Activated naive CD8-positive, alpha-beta T cell (primary cell): ENCODE results near the gene NRBF2.
A peak's percentile ranks its signal among the peaks of the same experiment; 100 is the strongest.

Experiments
- H3K27ac Mint-ChIP-seq: one replicate; pipeline ENCODE4 v1.8.0; 2021; ENCODE audit warnings: mixed read lengths
- H3K27me3 Mint-ChIP-seq: one replicate; pipeline ENCODE4 v1.8.0; 2021; ENCODE audit warnings: mixed read lengths
- H3K36me3 Mint-ChIP-seq: one replicate; pipeline ENCODE4 v1.8.0; 2021; ENCODE audit warnings: mixed read lengths
- H3K4me1 Mint-ChIP-seq: one replicate; pipeline ENCODE4 v1.8.0; 2021; ENCODE audit warnings: low read depth, mixed read lengths
- H3K4me3 Mint-ChIP-seq: one replicate; pipeline ENCODE4 v1.8.0; 2021; ENCODE audit warnings: mild to moderate bottlenecking, mixed read lengths
- H3K9me3 Mint-ChIP-seq: one replicate; pipeline ENCODE4 v1.8.0; 2021; ENCODE audit warnings: low read depth, mixed read lengths

Gene NRBF2

GRCh38 chr10:63107943-63108437 lies 25.1 kb upstream of the NRBF2 start:
- Mint-ChIP-seq H3K4me1 (no peaks in the 10 kb centered on the region), H3K36me3 (peaks cover 3% of the 10 kb centered on the region), H3K27ac (no peak overlapping the region), H3K9me3 (no peaks in the 10 kb centered on the region), H3K27me3 (peaks cover 13% of the 10 kb centered on the region), H3K4me3 (no peak overlapping the region)

- Mint-ChIP-seq H3K27me3 (peaks cover 11% of the 10 kb centered on the region), H3K9me3 (no peaks in the 10 kb centered on the region), H3K36me3 (peaks cover 3% of the 10 kb centered on the region), H3K4me1 (no peaks in the 10 kb centered on the region), H3K4me3 (no peak overlapping the region), H3K27ac (no peak overlapping the region)
These were observed 22.2 kb upstream of the NRBF2 start for GRCh38 chr10:63110940-63111339.

DNA sequence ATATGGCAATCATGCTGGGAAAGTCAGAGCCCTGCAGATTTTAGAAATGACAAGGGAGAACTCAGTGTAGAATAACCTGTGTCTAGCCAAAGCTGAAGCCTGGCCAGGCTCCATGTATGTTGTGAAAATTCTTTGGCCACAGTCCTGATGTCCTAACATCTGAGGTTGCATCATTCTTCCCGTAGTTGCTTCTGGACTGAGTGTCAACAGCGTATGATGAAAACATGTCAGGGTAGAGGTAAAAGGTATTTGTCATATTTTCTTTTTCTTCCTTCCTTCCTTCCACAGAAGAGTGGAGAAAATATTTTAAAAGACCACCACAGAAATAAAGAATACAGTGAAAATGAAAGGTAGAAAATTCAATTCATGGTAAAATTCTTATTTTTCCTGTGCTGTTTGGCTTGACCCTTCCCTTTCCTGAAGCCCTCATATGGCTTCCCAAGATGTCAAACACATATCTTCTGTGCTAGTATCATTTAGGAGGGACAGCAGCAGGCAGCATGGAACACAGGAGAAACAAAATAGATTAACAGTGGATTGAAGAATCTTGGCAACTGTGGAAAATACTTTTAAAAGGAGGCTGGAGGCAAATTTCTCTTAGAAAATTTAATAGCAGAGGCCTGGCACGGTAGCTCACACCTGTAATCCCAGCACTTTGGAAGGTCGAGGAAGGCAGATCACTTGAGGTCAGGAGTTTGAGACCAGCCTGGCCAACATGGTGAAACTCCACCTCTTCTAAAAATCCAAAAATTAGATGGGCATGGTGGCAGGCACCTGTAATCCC lies 18.9 kb upstream of the NRBF2 start:
- Mint-ChIP-seq H3K36me3 (peaks cover 3% of the 10 kb centered on the region), H3K4me3 (no peak overlapping the region), H3K27me3 (peaks cover 9% of the 10 kb centered on the region), H3K9me3 (no peaks in the 10 kb centered on the region), H3K27ac (no peak overlapping the region), H3K4me1 (no peaks in the 10 kb centered on the region)

GRCh38 chr10:63115732-63116383 lies 17.3 kb upstream of the NRBF2 start:
- peaks cover 6% of the 10 kb centered on the region for H3K27me3 Mint-ChIP-seq
- H3K4me1 Mint-ChIP-seq: no peaks in the 10 kb centered on the region
- no peak overlapping the region for H3K27ac Mint-ChIP-seq
- H3K36me3 Mint-ChIP-seq: peaks cover under 1% of the 10 kb centered on the region
- H3K4me3 Mint-ChIP-seq: no peak overlapping the region
- H3K9me3 Mint-ChIP-seq: no peaks in the 10 kb centered on the region

DNA sequence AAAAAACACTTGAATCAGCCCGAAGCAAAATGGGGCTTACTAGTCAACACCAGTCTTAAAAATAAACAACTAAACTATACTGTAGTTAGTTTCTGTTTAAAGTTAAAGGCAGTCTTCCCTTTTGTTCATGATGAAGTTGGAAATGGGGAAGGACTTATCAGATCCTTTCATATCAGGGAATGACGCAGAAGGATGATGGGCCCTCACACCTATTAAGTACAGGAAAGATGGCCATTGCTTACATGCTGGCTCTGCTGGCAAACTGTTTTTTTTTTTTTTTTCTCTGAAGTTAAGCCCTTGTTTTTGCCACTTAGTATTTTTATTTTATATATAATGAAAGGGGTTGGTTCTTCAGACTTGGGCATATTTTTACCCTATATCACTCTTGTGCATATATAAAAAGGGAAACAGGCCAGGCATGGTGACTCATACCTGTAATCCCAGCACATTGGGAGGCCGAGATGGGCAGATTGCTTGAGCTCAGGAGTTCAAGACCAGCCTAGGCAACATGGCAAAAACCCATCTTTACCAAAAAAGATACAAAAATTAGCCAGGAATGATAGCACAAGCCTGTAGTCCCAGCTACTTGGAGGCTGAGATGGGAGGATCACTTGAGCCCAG lies 16.6 kb upstream of the NRBF2 start:
- Mint-ChIP-seq H3K27ac (no peak overlapping the region), H3K4me3 (no peak overlapping the region), H3K4me1 (no peaks in the 10 kb centered on the region), H3K36me3 (no peaks in the 10 kb centered on the region), H3K9me3 (no peaks in the 10 kb centered on the region), H3K27me3 (peaks cover 6% of the 10 kb centered on the region)

DNA sequence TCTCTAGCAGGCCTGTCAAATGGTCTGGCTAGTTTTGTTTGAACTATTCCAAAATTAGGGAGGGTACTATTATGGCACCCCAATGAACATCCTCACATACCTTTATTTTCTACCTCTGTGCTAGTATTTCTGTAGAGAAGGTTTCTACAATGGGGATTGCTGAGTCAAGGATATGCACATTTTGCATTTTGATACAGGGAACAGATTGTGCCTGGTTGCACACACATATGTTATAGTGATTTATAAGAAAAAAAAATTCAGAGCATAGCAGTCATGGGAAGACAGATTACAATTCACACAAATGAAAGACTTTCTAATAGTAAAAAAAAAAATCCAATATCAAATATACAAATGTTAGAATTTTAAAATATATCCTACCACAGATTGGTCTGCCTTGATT lies 14.1 kb upstream of the NRBF2 start:
- H3K27ac Mint-ChIP-seq: no peak overlapping the region
- H3K36me3 Mint-ChIP-seq: no peaks in the 10 kb centered on the region
- no peaks in the 10 kb centered on the region for H3K4me1 Mint-ChIP-seq
- peaks cover 2% of the 10 kb centered on the region for H3K27me3 Mint-ChIP-seq
- no peaks in the 10 kb centered on the region for H3K9me3 Mint-ChIP-seq
- H3K4me3 Mint-ChIP-seq: no peak overlapping the region

DNA sequence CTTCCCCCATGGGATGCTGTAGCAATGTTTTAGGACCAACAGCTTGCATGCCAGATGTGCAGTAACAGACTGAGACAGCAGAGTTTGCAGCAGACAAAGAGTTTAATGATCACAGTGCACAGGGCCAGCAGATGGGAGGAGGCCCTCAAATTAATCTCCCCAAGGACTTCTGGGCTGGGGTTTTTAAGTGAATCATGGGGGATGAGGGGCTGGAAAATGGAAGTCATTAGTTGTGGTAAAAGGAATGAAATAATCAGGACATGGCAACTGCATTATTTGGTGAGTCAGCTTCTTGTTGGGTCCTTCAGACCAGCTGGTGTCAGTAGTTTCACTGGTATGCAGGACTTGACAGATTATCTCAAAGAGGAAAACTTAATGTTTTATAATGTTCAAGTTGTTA lies 12.6 kb upstream of the NRBF2 start:
- Mint-ChIP-seq H3K4me1 (no peaks in the 10 kb centered on the region), H3K36me3 (no peaks in the 10 kb centered on the region), H3K9me3 (no peaks in the 10 kb centered on the region), H3K27me3 (no peaks in the 10 kb centered on the region), H3K4me3 (no peak overlapping the region), H3K27ac (no peak overlapping the region)

GRCh38 chr10:63123727-63124362 lies 9.3 kb upstream of the NRBF2 start:
- Mint-ChIP-seq H3K4me3 (no peak overlapping the region), H3K27ac (no peak overlapping the region), H3K9me3 (no peaks in the 10 kb centered on the region), H3K4me1 (no peaks in the 10 kb centered on the region), H3K36me3 (no peaks in the 10 kb centered on the region), H3K27me3 (no peaks in the 10 kb centered on the region)

DNA sequence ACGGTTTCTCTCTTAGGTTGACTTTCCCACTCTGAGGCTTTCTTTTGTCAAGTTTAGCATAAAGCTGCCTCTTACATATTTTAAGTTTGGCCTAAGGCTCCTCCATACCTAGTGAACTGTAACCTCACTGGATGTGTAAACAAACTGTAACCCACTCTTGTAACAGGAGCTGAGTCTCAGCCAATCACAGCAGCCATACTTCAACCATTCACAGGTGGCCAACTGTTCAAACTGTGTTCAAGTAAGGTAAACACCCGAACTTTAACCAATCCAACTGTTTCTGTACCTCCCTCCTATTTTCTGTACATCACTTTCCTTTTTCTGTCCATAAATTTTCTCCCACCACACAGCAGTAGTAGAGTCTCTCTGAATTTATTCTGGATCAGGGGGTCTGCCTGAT lies 7.7 kb upstream of the NRBF2 start:
- no peak overlapping the region for H3K4me3 Mint-ChIP-seq
- H3K27me3 Mint-ChIP-seq: peaks cover 2% of the 10 kb centered on the region
- H3K36me3 Mint-ChIP-seq: no peaks in the 10 kb centered on the region
- H3K4me1 Mint-ChIP-seq: no peaks in the 10 kb centered on the region
- H3K27ac Mint-ChIP-seq: no peak overlapping the region
- H3K9me3 Mint-ChIP-seq: no peaks in the 10 kb centered on the region

DNA sequence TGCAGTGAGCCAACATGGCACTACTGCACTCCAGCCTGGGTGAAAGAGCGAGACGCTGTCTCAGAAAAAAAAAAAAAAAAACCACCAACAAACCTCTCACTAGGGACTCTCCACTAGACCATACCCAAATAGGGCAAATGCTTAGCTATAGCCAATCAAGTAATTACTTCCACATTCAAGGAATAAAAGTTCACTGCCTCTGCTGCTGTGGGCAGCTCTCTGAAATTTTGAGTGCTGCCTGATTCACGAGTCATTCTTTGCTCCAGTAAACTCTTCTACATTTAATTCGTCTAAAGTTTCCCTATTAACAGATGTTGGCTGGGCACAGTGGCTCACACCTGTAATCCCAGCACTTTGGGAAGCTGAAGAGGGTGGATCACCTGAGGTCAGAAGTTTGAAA lies 4.7 kb upstream of the NRBF2 start:
- no peaks in the 10 kb centered on the region for H3K9me3 Mint-ChIP-seq
- no peak overlapping the region for H3K27ac Mint-ChIP-seq
- H3K4me1 Mint-ChIP-seq: peaks cover 3% of the 10 kb centered on the region
- H3K36me3 Mint-ChIP-seq: peaks cover 4% of the 10 kb centered on the region
- H3K27me3 Mint-ChIP-seq: peaks cover 2% of the 10 kb centered on the region
- H3K4me3 Mint-ChIP-seq: no peak overlapping the region

GRCh38 chr10:63129888-63130287 lies 3.2 kb upstream of the NRBF2 start:
- Mint-ChIP-seq H3K4me1 (peaks cover 13% of the 10 kb centered on the region), H3K9me3 (no peaks in the 10 kb centered on the region), H3K27ac (no peak overlapping the region), H3K36me3 (peaks cover 4% of the 10 kb centered on the region), H3K27me3 (peaks cover 2% of the 10 kb centered on the region), H3K4me3 (no peak overlapping the region)

DNA sequence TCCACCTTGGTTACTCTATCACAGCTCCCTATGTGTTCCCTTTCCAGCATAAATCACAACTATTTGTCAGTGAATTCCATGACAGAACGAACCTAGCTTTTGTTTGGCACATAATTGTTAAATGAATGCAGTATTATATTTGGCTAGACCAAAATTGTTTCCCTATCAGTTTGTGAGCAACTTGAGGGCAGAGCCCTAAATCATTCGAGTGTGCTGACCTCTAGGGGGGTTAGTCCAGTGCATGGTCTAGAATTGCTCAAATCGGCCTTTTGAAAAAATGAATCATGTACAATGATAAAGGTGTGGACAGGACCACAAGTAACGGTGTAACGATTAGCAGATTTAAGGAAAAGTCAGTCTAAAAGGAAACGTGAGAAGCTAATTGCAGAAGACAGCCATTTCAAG lies 475 bp upstream of the NRBF2 start:
- no peaks in the 10 kb centered on the region for H3K9me3 Mint-ChIP-seq
- H3K4me1 Mint-ChIP-seq: peaks cover 36% of the 10 kb centered on the region
- H3K27me3 Mint-ChIP-seq: peaks cover 2% of the 10 kb centered on the region
- peaks cover 4% of the 10 kb centered on the region for H3K36me3 Mint-ChIP-seq
- H3K4me3 Mint-ChIP-seq: peak overlapping the region; percentile 92
- H3K27ac Mint-ChIP-seq: peak overlapping the region; percentile 94

GRCh38 chr10:63133821-63134557 lies 861 bp downstream of the NRBF2 start:
- H3K4me3 Mint-ChIP-seq: peak overlapping the region; percentile 92
- peaks cover 44% of the 10 kb centered on the region for H3K4me1 Mint-ChIP-seq
- H3K27me3 Mint-ChIP-seq: peaks cover under 1% of the 10 kb centered on the region
- H3K36me3 Mint-ChIP-seq: peaks cover 4% of the 10 kb centered on the region
- no peaks in the 10 kb centered on the region for H3K9me3 Mint-ChIP-seq
- H3K27ac Mint-ChIP-seq: peak overlapping the region; percentile 94

GRCh38 chr10:63137306-63137705 lies 4.2 kb downstream of the NRBF2 start:
- Mint-ChIP-seq H3K9me3 (no peaks in the 10 kb centered on the region), H3K27me3 (no peaks in the 10 kb centered on the region), H3K27ac (no peak overlapping the region), H3K36me3 (peaks cover 7% of the 10 kb centered on the region), H3K4me3 (peak overlapping the region; percentile 23), H3K4me1 (peaks cover 67% of the 10 kb centered on the region)
